Liver (tissue), 6 donors: ENCODE results near the gene ZNF592. TPM values are rescaled to one million over a fixed set of nuclear protein-coding genes. Genes with fewer than 3 reads are reported as not detected.

Source experiments
- EGR1 ChIP-seq, 2 donors: IDR thresholded peaks; 2 replicates each; pipeline ENCODE4 v1.6.1; 2016 to 2018; ENCODE audit warnings: antibody characterized with exemption in 2 of 2, low read depth in 2 of 2
- HNF4A ChIP-seq, 2 donors: conservative IDR thresholded peaks; 2 replicates each; pipeline ENCODE4 v1.6.1; 2016; ENCODE audit warnings: antibody characterized with exemption in 2 of 2, mild to moderate bottlenecking in 2 of 2
- HNF4G ChIP-seq: IDR thresholded peaks from 2 replicates; pipeline ENCODE4 v1.6.1; 2016; ENCODE audit warnings: antibody characterized with exemption
- MAX ChIP-seq: IDR thresholded peaks from 2 replicates; pipeline ENCODE4 v1.6.1; 2016; ENCODE audit warnings: antibody characterized with exemption
- SP1 ChIP-seq: IDR thresholded peaks from 2 replicates; pipeline ENCODE4 v1.6.1; 2018; ENCODE audit warnings: antibody characterized with exemption, mild to moderate bottlenecking
- YY1 ChIP-seq: IDR thresholded peaks from 2 replicates; pipeline ENCODE4 v1.6.1; 2016; ENCODE audit warnings: antibody characterized with exemption, mild to moderate bottlenecking
- polyA plus RNA-seq, 2 donors: library from polyadenylated mRNA; stranded (reverse) in 1 of 2; unstranded in 1 of 2; fragments of 200-250 nt in 1 of 2; fragments of >200 nt in 1 of 2; fragmentation: Nextera tagmentation in 1 of 2; extraction: Ambion mirVana in 1 of 2; gene quantifications; one replicate each; pipeline versions ENCODE4 v1.2.1 to v1.2.3, GENCODE V29; 2013 to 2015
- small RNA-seq: library from RNA; depleted of rRNA; stranded (forward); fragments of <200 nt; gene quantifications from one replicate; pipeline ENCODE3, GENCODE V24; 2014
- total RNA-seq, 2 donors: library from RNA; depleted of rRNA; stranded (reverse); fragments of >200 nt; gene quantifications; one replicate each; pipeline ENCODE4 v1.2.3, GENCODE V29; 2014
- donor health status: healthy.
- donor health status: healthy.
- donor health status: healthy.

The ZNF592 gene
- total and polyA plus RNA-seq, 4 donors = 4.4 to 10.6 (median 7.5) TPM

- TF ChIP-seq MAX (no peak), EGR1 (IDR thresholded peaks at IDR 0.05; ENCODE audit: low read depth in 2 of 2) (no peak), HNF4G (no peak), HNF4A (conservative IDR thresholded peaks at IDR 0.05) (no peak), YY1 (no peak), SP1 (no peak)
These were observed 107.4 kb downstream of the ZNF592 start (continued) for GRCh38 chr15:84855765-84856164.

Small RNA genes within 50 kb of the gene (small RNA-seq; reads per million reads assigned to genes)
- not detected for gene RF00402

Other genes starting within 250 kb of the ZNF592 start
- 10 to 100 TPM in 1 of 2 donors, 1 to 10 TPM in 1; 6.9 to 11.0 TPM for gene ZSCAN2, start 147.6 kb upstream of the ZNF592 start, total RNA-seq
- gene ZSCAN2, start 147.6 kb upstream of the ZNF592 start, polyA plus RNA-seq = 1 to 10 TPM; 5.4 to 9.0 TPM
- 10 to 100 TPM in 1 of 2 donors, 1 to 10 TPM in 1; 9.9 to 16.0 TPM for gene WDR73, start 94.3 kb upstream of the ZNF592 start, total RNA-seq
- 10 to 100 TPM in 1 of 2 donors, 1 to 10 TPM in 1; 7.5 to 10.2 TPM for gene WDR73, start 94.3 kb upstream of the ZNF592 start, polyA plus RNA-seq
- gene NMB, start 90.4 kb upstream of the ZNF592 start, total RNA-seq = 1 to 10 TPM in 1 of 2 donors, under 1 TPM in 1; 0.59 to 1.1 TPM
- 1 to 10 TPM; 1.2 to 1.8 TPM for gene NMB, start 90.4 kb upstream of the ZNF592 start, polyA plus RNA-seq
- 10 to 100 TPM; 72.9 to 90.2 TPM for gene SEC11A, start 32.5 kb upstream of the ZNF592 start, total RNA-seq
- 10 to 100 TPM; 56.7 to 69.8 TPM for gene SEC11A, start 32.5 kb upstream of the ZNF592 start, polyA plus RNA-seq
- 10 to 100 TPM in 1 of 2 donors, 1 to 10 TPM in 1; 3.1 to 10.0 TPM for gene ALPK3, start 68.8 kb downstream of the ZNF592 start, total RNA-seq
- gene ALPK3, start 68.8 kb downstream of the ZNF592 start, polyA plus RNA-seq = 1 to 10 TPM in 1 of 2 donors, under 1 TPM in 1; 0.96 to 2.5 TPM
- 10 to 100 TPM in 1 of 2 donors, under 1 TPM in 1; 0.09 to 39.7 TPM for gene SLC28A1, start 136.1 kb downstream of the ZNF592 start, total RNA-seq
- 10 to 100 TPM; 14.8 to 21.9 TPM for gene SLC28A1, start 136.1 kb downstream of the ZNF592 start, polyA plus RNA-seq
- 10 to 100 TPM; 14.6 to 47.5 TPM for gene PDE8A, start 233.3 kb downstream of the ZNF592 start, total RNA-seq
- 10 to 100 TPM; 11.2 to 18.6 TPM for gene PDE8A, start 233.3 kb downstream of the ZNF592 start, polyA plus RNA-seq